GM19455 (cell line): ENCODE results near the gene RETREG3.
"Not testable (repeated sequence)": the region's sequence is repeated elsewhere in the genome, so short reads cannot be mapped to it uniquely, and the experiment has no call there.

Source experiments
- ATAC-seq: cut with Tn5 transposase; IDR thresholded peaks from one replicate; pipeline ENCODE4 v1.9.1; 2021; ENCODE audit not compliant: unreplicated experiment

Gene RETREG3

GRCh38 chr17:42553866-42554249 lies 55.3 kb downstream of the RETREG3 start:
- ATAC-seq: no peak

GRCh38 chr17:42553161-42553818 lies 55.9 kb downstream of the RETREG3 start:
- ATAC-seq: no peak

- not testable (repeated sequence) for ATAC-seq
Observed at GRCh38 chr17:42552736-42553135, 56.4 kb downstream of the RETREG3 start, which contains the start of gene HSD17B1. Gene HSD17B1, plus strand, starts transcription at chr17:42552923. Its CDS starts 11 bp downstream, at chr17:42552934.

GRCh38 chr17:42548993-42549755 lies 60.0 kb downstream of the RETREG3 start:
- no peak for ATAC-seq

GRCh38 chr17:42548070-42548837 lies 60.9 kb downstream of the RETREG3 start:
- ATAC-seq: peak; percentile 59

- ATAC-seq: no peak
Observed at GRCh38 chr17:42547698-42548069, 61.5 kb downstream of the RETREG3 start.

GRCh38 chr17:42547001-42547461 lies 62.1 kb downstream of the RETREG3 start:
- ATAC-seq: no peak

- ATAC-seq: not testable (repeated sequence)
Observed at GRCh38 chr17:42545755-42546505, 63.2 kb downstream of the RETREG3 start.

- ATAC-seq: no peak
Observed at GRCh38 chr17:42544874-42545283, 64.3 kb downstream of the RETREG3 start.

- no peak for ATAC-seq
Observed at GRCh38 chr17:42543190-42544079, 65.7 kb downstream of the RETREG3 start.

GRCh38 chr17:42541041-42541833 lies 67.9 kb downstream of the RETREG3 start:
- ATAC-seq: no peak

GRCh38 chr17:42540558-42540957 lies 68.6 kb downstream of the RETREG3 start:
- ATAC-seq: not testable (repeated sequence)

- ATAC-seq: no peak
Observed at GRCh38 chr17:42538482-42538881, 70.7 kb downstream of the RETREG3 start.

- no peak for ATAC-seq
Observed at GRCh38 chr17:42537826-42538451, 71.2 kb downstream of the RETREG3 start.

GRCh38 chr17:42537156-42537805 lies 71.9 kb downstream of the RETREG3 start:
- ATAC-seq: no peak

- peak; percentile 65 for ATAC-seq
Observed at GRCh38 chr17:42536372-42537155, 72.6 kb downstream of the RETREG3 start.

GRCh38 chr17:42536048-42536371 lies 73.2 kb downstream of the RETREG3 start, which contains the start of gene NAGLU:
Gene NAGLU, plus strand, starts transcription at chr17:42536241. Its CDS starts 32 bp downstream, at chr17:42536273.
- ATAC-seq: peak; percentile 84
